Panc1 (cell line): ENCODE data around the gene BICRA.

ENCODE experiments used
- CTCF ChIP-seq: fragments of 450-650 bp; IDR thresholded peaks from 2 replicates; pipeline ENCODE4 v1.5.1; 2017; ENCODE audit warnings: mild to moderate bottlenecking
- POLR2AphosphoS5 ChIP-seq: IDR thresholded peaks from 2 replicates; pipeline ENCODE4 v1.6.1; 2012; ENCODE audit warnings: mild to moderate bottlenecking, low read depth, low read length, moderate library complexity
- REST ChIP-seq, 2 experiments: IDR thresholded peaks; 2 replicates each; pipeline ENCODE4 v1.6.1; 2011 to 2012; ENCODE audit warnings: low read depth in 2 of 2, control low read depth in 1 of 2, low read length in 1 of 2, mild to moderate bottlenecking in 1 of 2, moderate library complexity in 1 of 2; ENCODE audit not compliant: insufficient read depth in 1 of 2
- SIN3A ChIP-seq: IDR thresholded peaks from 2 replicates; pipeline ENCODE4 v1.6.1; 2012; ENCODE audit warnings: low read depth, mild to moderate bottlenecking, low read length, moderate library complexity, borderline replicate concordance; ENCODE audit not compliant: insufficient read depth
- TCF7L2 ChIP-seq: IDR thresholded peaks from 2 replicates; pipeline ENCODE4 v1.6.1; 2011; ENCODE audit warnings: mild to moderate bottlenecking, low read depth, low read length, inconsistent platforms

- peak; percentile 86 for TF ChIP-seq CTCF
- TF ChIP-seq TCF7L2, result no peak
- no peak for TF ChIP-seq REST (IDR thresholded peaks at IDR 0.05; ENCODE audit: insufficient read depth in 1 of 2, low read depth in 2 of 2, low read length in 1 of 2)
- TF ChIP-seq SIN3A, result no peak
- TF ChIP-seq POLR2AphosphoS5, result no peak
These were observed 90.5 kb downstream of the BICRA start for GRCh38 chr19:47699360-47699917.
